ENCODE data around the gene CDC42BPA.

GRCh38 chr1:227297073-227297793 is 21.1 kb downstream of the CDC42BPA start:
- TF ChIP-seq CTCF (IDR thresholded peaks at IDR 0.05), result no peak
- TF ChIP-seq ZFX (IDR thresholded peaks at IDR 0.05; ENCODE audit: borderline replicate concordance), result no peak

Measured in 22Rv1 (cell line).